DMS79 (cell line): ENCODE results near the gene DLG2.

Experiments used
- DNase-seq: peaks from one replicate; lab custom pipeline; 2025; lab: John Stamatoyannopoulos, UW

The DLG2 gene

DNA sequence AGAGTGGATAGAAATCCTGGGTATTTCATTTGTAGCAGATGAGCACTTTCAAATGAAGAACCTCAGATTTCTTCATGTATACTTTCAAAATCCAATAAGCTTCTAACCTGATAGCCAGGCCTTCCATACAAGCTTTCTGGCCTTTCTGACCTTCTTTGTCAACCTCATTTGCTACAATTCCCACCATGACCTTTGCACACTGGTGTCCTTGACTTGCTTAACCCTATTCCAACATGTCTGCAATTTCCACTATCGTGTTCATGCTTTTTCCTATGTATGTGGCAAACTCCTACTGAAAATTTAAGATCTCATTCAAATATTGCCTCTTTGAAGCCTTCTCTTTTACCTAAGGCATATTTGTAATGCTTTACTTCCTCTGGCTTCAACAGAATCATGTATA, 2098.9 kb downstream of the DLG2 start:
- no peak for DNase-seq

DNA sequence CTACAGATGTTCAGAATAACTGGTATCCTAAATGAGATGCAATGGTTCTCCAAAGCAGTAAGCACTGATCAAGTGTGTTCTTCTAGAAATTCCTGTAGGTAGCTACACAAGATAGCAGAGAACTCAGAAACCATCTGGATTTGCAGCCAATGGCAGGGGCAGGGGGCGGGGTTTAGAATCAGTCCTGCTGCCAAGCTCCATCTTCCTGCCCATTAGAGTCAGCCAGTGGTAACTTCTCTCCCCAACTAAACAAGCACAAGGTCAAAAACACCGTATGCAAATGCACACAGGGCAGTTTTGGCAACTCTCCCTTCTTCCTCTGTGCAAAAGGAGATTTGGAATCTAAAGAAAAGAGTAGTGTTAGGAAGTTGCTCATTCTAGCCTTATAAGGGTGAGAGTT, 2103.5 kb downstream of the DLG2 start:
- no peak for DNase-seq

DNA sequence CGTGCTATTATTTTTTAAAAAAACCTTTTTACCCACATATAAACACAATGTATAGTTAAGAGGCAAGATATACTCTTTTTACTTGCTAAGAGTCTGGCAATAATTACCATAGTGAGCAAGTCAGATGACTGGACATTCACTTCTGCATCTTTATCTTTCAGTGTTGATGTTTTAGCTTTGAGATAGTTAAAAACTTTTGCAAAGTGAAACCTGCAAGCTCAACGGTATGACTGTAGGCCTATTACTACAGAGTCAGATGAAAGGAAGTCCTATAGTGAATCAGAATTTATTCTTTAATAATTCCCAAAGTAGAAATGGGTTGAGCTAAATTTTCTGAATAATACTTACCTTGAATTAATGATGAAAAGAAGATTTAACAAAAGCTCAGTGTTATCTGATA, 2104.2 kb downstream of the DLG2 start:
- no peak for DNase-seq

DNA sequence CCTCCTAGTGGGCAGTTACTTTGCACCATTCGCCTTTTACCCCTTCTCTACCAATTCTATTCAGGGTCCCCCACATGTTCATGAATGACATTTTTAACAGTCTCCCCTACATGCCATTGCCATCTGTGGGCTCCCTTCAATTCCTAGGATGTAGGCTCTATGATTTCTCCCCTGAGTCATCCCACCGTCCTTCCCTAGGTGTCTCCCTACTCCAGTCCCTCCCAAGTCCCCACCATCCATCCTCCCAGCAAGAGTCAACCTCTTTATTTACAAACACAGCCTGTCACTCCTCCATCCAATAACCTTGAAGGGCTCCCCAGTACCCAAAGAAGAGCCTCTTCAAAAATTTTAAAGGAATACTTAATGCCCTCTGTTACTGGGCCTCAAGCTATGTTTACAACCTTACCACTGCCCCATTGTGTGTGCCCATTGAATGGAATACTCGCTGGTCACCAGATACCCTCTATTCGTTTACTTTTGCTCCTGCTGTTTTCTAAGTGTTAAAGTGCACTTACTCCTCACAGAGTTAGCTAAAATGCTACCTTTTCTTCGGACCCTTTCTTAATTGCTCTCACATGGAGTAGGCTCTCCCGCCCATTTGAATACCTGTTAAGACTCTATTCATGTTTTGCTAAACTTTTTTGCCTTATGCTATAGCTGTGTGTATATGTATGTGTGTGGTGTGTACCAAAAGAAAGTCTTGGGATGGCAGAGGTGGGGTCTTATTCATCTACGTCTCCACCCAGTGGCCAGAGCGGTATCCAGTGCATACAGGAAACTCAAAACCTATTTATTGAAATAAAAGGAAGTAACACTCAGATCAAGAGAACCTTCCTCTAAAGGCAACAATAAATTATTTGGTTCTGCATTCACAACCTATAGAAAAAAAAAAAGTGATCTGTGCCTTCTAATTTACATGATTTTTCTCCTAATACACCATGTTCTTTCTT, 2105.2 kb downstream of the DLG2 start:
- no peak for DNase-seq

DNA sequence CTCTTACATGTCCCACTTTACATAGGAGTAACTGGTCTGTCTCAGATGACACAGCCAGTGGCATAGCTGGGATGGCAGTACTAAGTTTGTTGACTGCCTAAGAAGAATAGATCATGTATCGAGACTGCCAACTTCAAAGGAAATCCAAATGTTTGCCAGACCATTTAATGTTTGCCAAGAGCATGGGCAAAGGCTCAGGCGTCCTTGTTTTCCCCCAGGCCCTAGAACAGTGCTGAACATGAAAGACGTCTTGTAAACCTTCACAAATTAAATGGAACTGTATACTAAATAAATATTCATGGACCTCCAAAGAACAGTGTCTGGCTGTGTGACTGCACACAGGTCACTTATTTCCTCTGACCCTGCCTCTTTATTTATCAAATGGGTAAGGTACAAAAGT, 2106.3 kb downstream of the DLG2 start:
- no peak for DNase-seq

DNA sequence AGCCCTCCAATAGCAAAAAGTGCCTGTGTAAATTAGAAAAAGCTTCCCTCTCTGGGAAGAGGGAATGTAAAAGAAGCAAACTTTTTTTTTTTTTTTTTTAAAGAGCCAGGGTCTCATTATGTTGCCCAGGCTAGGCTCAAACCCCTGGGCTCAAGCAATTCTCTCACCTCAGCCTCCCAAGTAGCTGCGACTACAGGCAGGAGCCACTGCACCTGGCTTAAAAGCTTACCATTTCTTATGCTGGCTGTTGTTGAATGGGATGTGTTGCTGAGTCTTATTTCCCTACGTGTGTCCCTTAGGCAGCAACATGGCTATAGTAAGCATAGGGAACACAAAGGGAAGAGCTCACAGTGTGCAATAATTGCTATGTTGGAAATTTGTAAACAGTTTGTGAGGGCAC, 2115.5 kb downstream of the DLG2 start:
- no peak for DNase-seq

DNA sequence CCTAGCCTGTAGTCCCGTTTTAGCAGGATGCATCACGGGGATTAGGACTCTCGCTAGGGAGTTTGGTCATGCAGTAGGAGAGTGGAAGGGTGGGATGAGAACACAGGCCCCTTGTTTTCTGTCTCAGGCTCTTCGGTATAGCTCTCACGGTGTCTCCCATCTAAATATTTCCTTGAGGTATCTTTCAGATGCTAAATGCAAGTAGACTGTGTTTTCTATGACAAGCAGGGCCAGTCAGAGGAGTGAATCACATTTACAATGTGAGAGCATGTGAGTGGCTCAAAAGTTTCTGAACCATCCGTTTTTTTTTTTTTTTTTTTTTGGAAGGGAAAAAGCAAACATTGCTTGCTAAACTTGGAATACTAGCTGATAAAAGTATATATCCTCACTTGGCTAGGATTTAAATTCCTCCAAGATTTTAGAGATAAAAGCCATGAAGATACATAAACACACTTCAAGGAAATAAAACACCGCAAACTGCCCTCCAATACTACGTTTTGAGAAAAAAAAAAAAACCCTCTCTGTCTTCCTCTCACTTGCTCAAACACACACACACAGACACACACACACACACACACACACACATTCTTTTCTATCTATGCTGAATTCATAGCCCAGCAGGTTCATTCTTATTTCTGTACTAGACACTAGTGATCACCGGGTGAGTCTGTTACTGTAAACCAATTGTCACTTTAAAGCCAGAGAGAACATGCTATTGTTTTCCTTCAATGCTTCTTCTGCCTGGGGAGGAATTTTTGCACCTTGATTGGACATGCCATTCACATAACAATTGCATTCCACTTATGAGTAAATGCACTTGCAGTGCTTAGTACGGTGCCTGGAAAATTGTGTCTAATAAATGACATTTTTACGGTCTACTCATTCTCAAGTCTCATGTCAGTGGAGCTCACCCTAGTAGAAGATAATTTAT, 2116.3 kb downstream of the DLG2 start:
- no peak for DNase-seq

DNA sequence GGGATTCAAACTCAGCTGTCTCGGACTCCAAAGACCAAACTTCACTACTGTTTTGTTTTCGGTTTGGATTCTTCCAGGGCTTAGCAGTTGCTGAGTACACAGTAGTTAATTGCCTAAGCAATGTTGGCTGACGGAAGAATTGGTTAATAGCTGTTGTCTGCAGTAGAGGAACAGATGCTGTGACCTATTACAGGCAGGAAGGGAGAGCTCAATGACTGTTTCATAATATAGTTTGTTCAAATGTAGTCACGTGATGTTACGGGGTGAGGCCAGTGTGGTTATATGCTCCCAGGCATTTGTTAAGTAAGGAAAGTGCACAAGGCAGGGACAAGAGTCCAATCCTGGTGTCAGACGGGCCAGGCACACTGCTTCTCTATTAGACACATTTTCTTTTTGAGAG, 2118.3 kb downstream of the DLG2 start:
- no peak for DNase-seq

DNA sequence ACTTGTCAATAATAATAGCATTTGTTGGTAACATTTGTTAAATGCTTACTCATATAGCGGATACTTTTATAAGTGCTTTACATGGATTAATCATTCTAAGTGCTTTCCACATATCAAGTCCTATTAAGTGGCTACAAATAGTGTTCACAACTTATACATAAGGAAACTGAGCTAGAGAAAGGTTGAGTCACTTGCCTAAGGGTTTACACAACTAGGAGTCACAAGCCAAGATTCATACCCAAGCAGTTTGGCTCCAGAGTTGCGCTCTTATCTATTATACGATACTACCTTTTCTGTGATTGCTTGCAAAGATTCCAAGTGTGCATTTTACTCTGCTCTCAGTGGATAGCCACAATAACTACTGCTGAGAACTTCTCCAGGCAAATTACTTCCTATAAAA, 2125.1 kb downstream of the DLG2 start:
- no peak for DNase-seq

DNA sequence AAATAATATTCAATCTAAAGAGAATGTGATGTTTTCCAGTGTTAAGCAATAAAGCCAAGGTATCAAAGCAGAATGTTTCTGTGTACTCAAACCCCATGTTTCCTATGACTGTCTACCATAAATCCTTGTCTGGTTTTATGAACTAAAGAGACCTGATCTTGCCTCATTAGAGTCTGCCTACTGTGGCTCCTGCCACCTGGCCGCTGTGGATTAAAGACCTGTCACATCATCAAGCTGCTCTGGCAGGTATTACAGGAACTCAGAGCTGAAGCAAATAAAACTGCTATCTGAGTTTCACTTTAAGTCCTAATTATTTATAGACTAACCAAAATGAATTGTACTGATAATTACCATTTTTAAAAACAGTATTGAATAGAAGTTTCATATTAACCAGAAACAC, 2133.2 kb downstream of the DLG2 start:
- DNase-seq = no peak

DNA sequence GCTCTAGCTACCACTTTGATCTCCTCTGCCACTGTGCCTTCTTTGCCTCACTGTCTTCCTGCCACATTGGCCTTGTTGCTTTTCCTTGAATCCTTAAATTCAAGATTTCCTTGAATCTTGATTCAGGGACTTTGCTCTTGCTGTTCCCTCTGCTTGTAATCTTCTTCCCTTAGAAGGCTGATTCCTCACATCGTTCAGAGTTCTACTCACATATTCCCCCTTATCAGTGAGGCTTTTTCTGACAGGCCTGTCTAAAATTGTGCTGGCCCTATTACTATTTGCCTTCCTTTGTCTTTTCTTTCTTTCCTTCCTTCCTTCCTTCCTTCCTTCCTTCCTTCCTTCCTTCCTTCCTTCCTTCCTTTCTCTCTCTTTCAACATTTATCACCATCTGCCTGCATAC, 2134.1 kb downstream of the DLG2 start:
- DNase-seq = no peak

DNA sequence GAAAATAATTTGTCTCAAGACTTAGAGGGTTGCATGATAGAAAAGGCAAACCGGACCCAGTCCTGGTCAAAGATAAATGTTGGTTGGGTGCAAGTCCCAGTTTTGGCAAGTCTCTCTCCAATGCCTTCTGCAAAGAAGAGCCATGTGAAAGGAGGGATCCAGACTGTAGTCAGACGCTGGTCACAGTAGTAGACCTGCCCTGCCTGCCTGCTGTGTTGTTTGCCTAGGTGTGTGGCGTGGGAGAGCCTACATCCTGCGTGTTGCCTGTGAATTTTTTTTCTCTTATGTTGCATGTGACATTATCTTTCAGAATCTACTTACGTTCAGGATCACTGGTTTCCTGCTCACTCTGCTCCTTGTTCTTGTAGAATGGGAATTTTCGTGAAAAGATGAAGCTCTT, 2143.3 kb downstream of the DLG2 start:
- DNase-seq = no peak

DNA sequence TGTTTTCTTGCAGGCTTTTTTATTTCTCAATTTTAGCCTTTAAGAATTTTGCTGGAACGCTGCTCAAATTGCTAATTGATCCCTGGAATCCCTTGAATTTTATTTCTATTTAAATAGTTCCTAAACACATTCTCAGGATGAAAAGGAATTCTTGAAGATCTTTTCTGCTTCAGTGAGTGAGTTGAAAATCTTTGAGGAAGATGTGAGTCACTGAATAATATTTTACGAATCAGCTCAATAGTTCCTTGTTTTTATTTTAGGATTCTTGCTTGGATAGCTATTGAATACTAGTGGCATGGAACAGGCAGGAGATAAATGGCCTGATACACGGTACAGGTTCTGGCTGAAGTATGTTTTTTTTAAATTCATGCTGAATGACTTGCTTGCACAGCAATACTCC, 2146.3 kb downstream of the DLG2 start:
- DNase-seq = no peak

DNA sequence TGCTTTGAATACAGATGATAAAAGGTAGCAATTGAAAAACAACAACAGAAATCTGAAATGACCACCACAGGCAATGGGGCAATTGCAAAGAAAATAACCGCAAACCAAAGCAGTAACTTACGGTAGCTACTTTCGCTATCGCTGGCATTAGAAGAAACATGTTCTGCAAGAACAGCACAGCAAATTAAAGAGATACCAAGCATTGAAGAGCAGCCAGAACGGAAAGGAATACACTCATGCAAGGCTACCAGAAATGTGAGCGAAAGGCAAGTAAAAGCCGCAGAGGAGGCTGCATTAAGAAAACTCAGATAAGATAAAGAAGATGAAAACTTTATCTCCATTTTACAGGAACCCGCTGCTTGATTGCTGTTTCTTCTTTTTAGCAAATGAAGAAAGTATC, 2146.9 kb downstream of the DLG2 start:
- no peak for DNase-seq

DNA sequence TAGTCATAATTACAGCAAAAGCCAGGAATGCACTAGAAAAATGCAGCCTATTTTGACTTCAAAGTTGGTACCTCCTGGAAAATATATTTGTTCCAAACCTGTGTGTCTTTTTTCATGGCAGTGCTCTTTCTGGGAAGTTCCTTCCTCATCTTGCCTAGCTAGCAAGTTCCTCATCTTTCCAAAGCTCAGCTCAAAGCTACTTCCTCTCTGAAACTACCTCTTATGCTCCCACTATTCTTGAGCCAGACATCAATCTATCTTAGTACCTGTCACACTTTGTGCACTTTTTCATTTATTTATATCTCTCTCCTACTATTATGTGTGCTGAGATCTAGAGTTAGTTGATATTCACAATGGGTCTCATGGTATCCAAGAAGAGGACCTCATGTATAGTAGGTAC, 2149.4 kb downstream of the DLG2 start:
- no peak for DNase-seq

DNA sequence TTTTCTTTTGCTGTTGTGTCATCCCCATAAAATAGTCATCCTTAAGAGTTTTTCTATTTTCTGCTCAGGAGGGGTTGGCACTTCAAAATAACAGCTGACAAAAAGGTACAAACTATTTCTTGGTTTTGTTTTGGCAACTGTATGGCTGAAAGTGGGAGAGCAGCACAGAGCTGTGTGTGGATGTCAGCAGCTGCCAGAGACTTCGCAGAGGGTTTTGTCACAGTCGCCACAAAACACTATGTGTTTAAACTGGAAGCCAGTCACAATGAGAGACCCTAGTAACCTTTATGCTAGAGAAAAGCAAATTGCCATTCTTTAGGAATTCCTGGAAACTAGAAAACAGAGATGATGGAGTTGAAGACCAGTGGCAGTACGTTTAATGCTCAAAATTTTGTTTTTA, 2151.4 kb downstream of the DLG2 start:
- no peak for DNase-seq

DNA sequence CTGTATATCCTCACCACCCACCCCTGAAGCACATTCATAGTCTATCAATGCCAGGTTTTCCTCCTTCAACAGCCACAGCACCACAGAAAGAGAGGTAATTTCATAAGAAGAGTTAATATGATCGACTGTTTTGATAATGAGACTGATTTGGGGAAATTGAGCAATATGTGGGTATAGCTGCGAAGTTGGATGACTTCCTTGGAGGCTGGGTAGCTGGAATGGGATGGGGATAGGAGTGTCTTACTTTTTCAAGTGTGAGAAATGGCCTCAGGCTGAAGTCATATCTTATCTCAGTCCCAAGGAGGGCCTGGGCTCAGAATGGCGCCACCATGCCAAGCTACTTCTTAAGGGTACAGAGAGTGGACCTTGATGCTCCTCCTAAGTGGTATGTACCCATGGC, 2153.4 kb downstream of the DLG2 start:
- DNase-seq = no peak

DNA sequence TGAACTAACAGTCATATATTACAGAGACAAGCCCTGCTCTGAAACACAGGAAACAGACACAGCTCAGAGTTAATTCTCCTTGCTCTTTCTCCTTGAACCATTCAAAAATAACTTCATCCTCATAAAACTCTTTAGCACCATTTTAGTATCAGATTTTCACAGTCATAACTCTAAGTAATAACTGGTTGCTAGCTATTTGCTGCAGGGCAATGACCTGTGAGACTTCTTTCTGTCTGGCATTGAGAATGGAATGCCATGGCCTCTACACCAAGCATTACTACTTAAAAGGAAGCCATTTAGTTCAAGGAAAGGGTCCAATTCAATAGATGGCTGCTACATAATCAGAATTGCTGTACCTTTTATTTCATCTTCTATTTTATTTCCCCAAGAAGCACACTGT, 2154.3 kb downstream of the DLG2 start:
- DNase-seq = no peak

DNA sequence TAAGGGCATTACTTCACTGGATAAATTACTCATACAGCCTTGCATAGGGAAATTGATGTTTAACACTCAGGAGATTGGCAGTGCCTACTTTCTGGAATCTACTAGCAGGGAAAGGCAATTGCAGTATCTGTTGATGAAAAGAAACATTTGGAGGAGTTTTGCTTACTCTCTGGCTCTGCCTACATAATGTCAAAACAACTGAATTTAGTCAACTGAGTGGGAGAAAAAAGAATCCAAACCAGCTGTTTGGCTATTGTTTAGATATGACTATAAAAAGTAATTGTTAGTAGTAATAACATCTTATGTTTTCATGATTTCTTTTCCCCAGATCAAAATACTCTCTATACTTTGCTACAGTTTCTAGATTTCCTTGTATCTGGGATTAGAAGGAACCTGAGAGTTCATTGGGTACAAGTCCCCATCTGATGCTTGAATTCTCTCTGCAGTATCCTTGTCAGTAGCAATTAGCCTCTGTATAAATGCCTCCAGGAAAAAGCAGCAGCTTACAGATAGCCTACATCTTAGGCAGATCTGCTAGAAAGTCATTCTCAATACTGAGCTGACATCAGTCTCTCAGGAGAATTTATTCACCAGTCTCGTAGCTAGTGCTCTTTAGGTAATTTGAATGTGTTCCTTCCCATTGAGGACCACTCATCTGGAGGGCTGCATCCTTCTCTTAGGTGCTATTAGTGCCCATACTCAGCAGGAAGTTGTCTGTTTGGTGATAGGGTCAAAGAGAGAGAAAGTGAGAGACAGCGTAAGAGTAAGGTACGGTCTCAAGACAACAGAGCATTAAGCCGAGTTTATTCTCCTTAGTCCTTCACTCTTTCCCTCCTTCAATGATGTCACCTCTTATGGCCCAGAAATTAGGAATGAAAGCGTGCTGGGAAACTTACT, 2155.1 kb downstream of the DLG2 start:
- no peak for DNase-seq

DNA sequence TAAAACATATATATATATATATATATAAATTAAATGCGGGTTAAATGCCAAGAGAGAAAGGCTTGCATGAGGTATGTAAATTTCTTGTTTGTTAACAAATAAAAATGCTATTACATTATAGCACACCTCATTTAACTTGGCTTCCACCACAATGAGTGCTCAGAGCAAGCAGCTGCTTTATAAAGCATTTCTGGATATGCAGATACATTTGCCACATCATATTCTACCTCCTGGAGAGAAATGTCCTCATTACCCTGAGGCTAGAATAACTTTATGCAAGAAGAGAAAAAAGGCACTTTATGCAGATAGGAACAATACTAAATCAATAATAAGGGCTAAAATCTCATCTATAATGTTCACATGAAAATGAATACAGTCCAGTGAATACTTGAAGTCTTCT, 2159.3 kb downstream of the DLG2 start:
- DNase-seq = no peak

DNA sequence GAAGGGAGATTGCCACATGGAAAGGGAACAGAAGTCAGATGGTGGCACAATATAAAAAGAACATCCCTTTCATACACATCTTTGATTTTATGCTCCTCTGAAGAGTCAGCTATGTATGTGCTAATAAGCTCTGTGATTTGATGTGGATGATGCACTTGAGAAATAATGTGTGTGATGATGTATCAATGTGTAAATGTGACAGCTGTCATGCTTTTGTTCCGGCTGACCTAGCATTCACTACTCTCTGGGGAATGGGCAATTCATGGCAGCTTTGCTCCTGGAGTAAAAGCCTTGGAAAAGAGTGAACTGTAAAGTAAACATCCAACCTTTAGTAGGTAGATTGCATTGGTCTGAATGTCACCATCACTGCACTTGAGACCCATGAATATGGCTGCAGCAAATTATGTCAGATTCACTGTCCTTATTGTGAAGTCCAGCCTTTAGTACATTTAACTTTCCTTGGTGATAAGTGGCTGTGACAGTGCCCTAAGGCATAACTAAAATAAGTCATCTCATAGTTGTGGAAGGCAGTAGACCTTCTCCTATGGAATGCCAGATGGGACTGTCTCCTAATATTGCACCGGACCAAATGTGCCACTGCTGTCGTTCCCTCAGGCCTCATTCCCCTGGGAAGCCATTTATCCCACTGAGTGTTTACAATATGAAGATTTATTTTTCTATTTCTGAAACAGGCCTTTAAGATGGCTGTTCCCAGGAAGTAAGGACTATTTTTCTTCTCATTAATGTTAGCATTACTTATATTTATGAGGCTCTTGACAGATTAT, 2162.8 kb downstream of the DLG2 start:
- DNase-seq = no peak
